GM23338 (cell line): ENCODE data around the gene INHA. TPM values are rescaled to one million over a fixed set of nuclear protein-coding genes. Genes with fewer than 3 reads are reported as not detected.

Experiments
- ATAC-seq: fragments of 200-7000 bp; cut with Tn5 transposase; 3 replicates; pipeline ENCODE4 v1.9.1; 2020
- DNase-seq: peaks from one replicate; pipeline ENCODE4 v3.0.0-alpha.2; 2015; ENCODE audit warnings: low spot score
- H2AFZ ChIP-seq: fragments of 200-600 bp; sonication (generic); 2 replicates; pipeline ENCODE4 v1.8.0; 2016; ENCODE audit warnings: antibody characterized with exemption, mild to moderate bottlenecking, moderate library complexity
- H3F3A ChIP-seq: fragments of 200-600 bp; sonication (generic); replicated peaks from 2 replicates; pipeline ENCODE4 v1.8.0; 2017; ENCODE audit warnings: antibody characterized with exemption, mixed run types, low read depth
- H3K27ac ChIP-seq: fragments of 200-600 bp; sonication (generic); 2 replicates; pipeline ENCODE4 v1.6.1; 2016; ENCODE audit warnings: low read depth
- H3K27me3 ChIP-seq: fragments of 200-600 bp; sonication (generic); 2 replicates; pipeline ENCODE4 v1.8.0; 2016; ENCODE audit warnings: mild to moderate bottlenecking, mixed run types, moderate library complexity; ENCODE audit not compliant: insufficient read depth
- H3K36me3 ChIP-seq: fragments of 200-600 bp; sonication (generic); 2 replicates; pipeline ENCODE4 v1.8.0; 2016; ENCODE audit warnings: mild to moderate bottlenecking; ENCODE audit not compliant: insufficient read depth
- H3K4me1 ChIP-seq: fragments of 200-600 bp; sonication (generic); 2 replicates; pipeline ENCODE4 v1.8.0; 2016; ENCODE audit warnings: mild to moderate bottlenecking, moderate library complexity; ENCODE audit not compliant: insufficient read depth
- H3K4me2 ChIP-seq: fragments of 200-600 bp; sonication (generic); 2 replicates; pipeline ENCODE4 v1.7.1; 2017; ENCODE audit warnings: mixed run types
- H3K4me3 ChIP-seq: fragments of 200-600 bp; sonication (generic); 2 replicates; pipeline ENCODE4 v1.6.1; 2016; ENCODE audit warnings: mixed run types
- H3K79me2 ChIP-seq: fragments of 200-600 bp; sonication (generic); replicated peaks from 2 replicates; pipeline ENCODE4 v1.8.0; 2017; ENCODE audit warnings: mild to moderate bottlenecking; ENCODE audit not compliant: insufficient read depth
- H3K9me2 ChIP-seq: fragments of 200-600 bp; sonication (generic); 2 replicates; pipeline ENCODE4 v1.8.0; 2017; ENCODE audit not compliant: insufficient read depth
- H4K20me1 ChIP-seq: fragments of 200-600 bp; sonication (generic); replicated peaks from 2 replicates; pipeline ENCODE4 v1.8.0; 2017; ENCODE audit warnings: mild to moderate bottlenecking; ENCODE audit not compliant: insufficient read depth
- H3K27ac Mint-ChIP-seq: 2 replicates; pipeline ENCODE4 v1.8.0; 2020; ENCODE audit warnings: inconsistent platforms, mild to moderate bottlenecking, moderate library complexity, mixed read lengths
- H3K27me3 Mint-ChIP-seq: 3 replicates; pipeline ENCODE4 v1.8.0; 2022; ENCODE audit warnings: low read depth, mild to moderate bottlenecking, moderate library complexity, mixed read lengths, inconsistent platforms; ENCODE audit not compliant: insufficient read depth, poor library complexity
- H3K36me3 Mint-ChIP-seq: 3 replicates; pipeline ENCODE4 v1.8.0; 2021; ENCODE audit warnings: low read depth, mild to moderate bottlenecking, inconsistent platforms, moderate library complexity, mixed read lengths
- H3K4me1 Mint-ChIP-seq: 3 replicates; pipeline ENCODE4 v1.8.0; 2020; ENCODE audit warnings: mild to moderate bottlenecking, inconsistent platforms, mixed read lengths
- H3K4me3 Mint-ChIP-seq: 3 replicates; pipeline ENCODE4 v1.8.0; 2021; ENCODE audit warnings: moderate library complexity, mild to moderate bottlenecking, inconsistent platforms, mixed read lengths
- H3K9me3 Mint-ChIP-seq: 3 replicates; pipeline ENCODE4 v1.8.0; 2020; ENCODE audit warnings: moderate library complexity, mild to moderate bottlenecking, inconsistent platforms, mixed read lengths
- CREB1 ChIP-seq: fragments of 250-450 bp; sonication (Bioruptor Pico); IDR thresholded peaks from 2 replicates; pipeline ENCODE4 v1.5.0; 2020; ENCODE audit warnings: low read depth, mild to moderate bottlenecking, moderate library complexity
- EZH2 ChIP-seq: fragments of 200-600 bp; sonication (generic); IDR thresholded peaks from one replicate; pipeline ENCODE4 v1.8.0; 2017; ENCODE audit warnings: antibody characterized with exemption, mild to moderate bottlenecking, low read depth; ENCODE audit not compliant: unreplicated experiment
- EZH2phosphoT487 ChIP-seq: fragments of 200-600 bp; sonication (generic); IDR thresholded peaks from one replicate; pipeline ENCODE4 v1.8.1; 2018; ENCODE audit warnings: antibody characterized with exemption; ENCODE audit not compliant: unreplicated experiment
- NANOG ChIP-seq: IDR thresholded peaks from 2 replicates; pipeline ENCODE4 v1.6.1; 2016; ENCODE audit warnings: antibody characterized with exemption, borderline replicate concordance
- POLR2AphosphoS5 ChIP-seq: IDR thresholded peaks from 2 replicates; pipeline ENCODE4 v1.6.1; 2016; ENCODE audit warnings: antibody characterized with exemption, low read depth
- REST ChIP-seq: IDR thresholded peaks from one replicate; pipeline ENCODE4 v1.6.1; 2018; ENCODE audit warnings: antibody characterized with exemption; ENCODE audit not compliant: unreplicated experiment
- STAT1 ChIP-seq: IDR thresholded peaks from one replicate; pipeline ENCODE4 v1.6.1; 2016; ENCODE audit warnings: antibody characterized with exemption; ENCODE audit not compliant: unreplicated experiment
- ZNF114 ChIP-seq: fragments of 250-450 bp; sonication (Bioruptor Pico); IDR thresholded peaks from 2 replicates; pipeline ENCODE4 v1.5.0; 2020; ENCODE audit warnings: mild to moderate bottlenecking, moderate library complexity
- ZNF331 ChIP-seq: fragments of 250-450 bp; sonication (Bioruptor Pico); IDR thresholded peaks from 2 replicates; pipeline ENCODE4 v1.5.0; 2020; ENCODE audit warnings: low read depth, mild to moderate bottlenecking, moderate library complexity
- microRNA-seq: library from miRNA; unstranded; fragments of <30 nt; microRNA quantifications from one replicate; pipeline ENCODE4, GENCODE V29; 2017
- polyA plus RNA-seq: library from polyadenylated mRNA; unstranded; fragments of >200 nt; fragmentation: Nextera tagmentation; extraction: Ambion mirVana; gene quantifications from 2 replicates; pipeline ENCODE4 v1.2.1, GENCODE V29; 2016
- small RNA-seq: library from RNA; depleted of rRNA; stranded (forward); fragments of <200 nt; gene quantifications from one replicate; pipeline ENCODE3, GENCODE V24; 2014; ENCODE audit warnings: low replicate concordance
- total RNA-seq: library from RNA; depleted of rRNA; stranded (reverse); fragments of >200 nt; shearing (Covaris generic); gene quantifications from 2 replicates; pipeline ENCODE4 v1.2.3, GENCODE V29; 2014; rRNA removed

The INHA gene
- total and polyA plus RNA-seq, 2 experiments from 2014 or later, result 1.5 to 1.6 TPM

DNA sequence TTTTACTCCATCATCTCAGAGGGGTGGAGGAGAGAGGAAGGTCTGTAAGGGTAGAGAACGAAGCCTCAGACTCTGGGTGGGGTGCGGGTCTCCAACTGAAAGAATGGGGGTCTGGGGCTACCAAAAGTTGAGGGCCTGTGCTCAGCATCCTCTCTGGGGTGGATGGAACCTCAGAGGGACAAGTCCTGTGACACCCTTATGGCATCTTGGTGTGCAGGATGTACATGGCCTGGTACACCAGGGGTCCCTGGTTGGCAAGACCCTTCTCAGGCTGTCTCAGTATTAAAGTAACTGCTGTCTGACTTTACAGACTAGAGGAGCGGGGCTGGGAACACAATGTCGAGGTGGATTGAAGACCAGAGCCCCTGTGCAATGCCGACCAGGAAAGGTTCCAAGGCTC is 53.1 kb downstream of the INHA start:
- H3F3A ChIP-seq, result 0 out of 2 replicates have a peak, but pooled peaks cover 5% of the 10 kb centered on the region
- no peaks in the 10 kb centered on the region for H3K79me2 ChIP-seq
- Mint-ChIP-seq H3K27me3 (peaks cover 9% of the 10 kb centered on the region), H3K9me3 (no peaks in the 10 kb centered on the region; the same call in 2 of the 3 replicates), H3K4me3 (no peak overlapping the region; the same call in 2 of the 3 replicates), H3K36me3 (no peaks in the 10 kb centered on the region), H3K27ac (no peak overlapping the region), H3K4me1 (peaks cover 6% of the 10 kb centered on the region; the same call in 1 of the 3 replicates)
- peaks cover 6% of the 10 kb centered on the region; the same call in 1 of the 2 replicates for H3K27me3 ChIP-seq
- H3K36me3 ChIP-seq, result no peaks in the 10 kb centered on the region
- H2AFZ ChIP-seq, result no peak overlapping the region
- ATAC-seq, result no peak
- no peaks in the 10 kb centered on the region for H3K9me2 ChIP-seq
- no peak overlapping the region for H3K4me3 ChIP-seq
- no peak overlapping the region for H3K4me2 ChIP-seq
- DNase-seq, result no peak
- peaks cover 4% of the 10 kb centered on the region for H3K4me1 ChIP-seq
- no peaks in the 10 kb centered on the region; the same call in 1 of the 2 replicates for H4K20me1 ChIP-seq
- TF ChIP-seq REST (no peak), EZH2 (no peak), NANOG (no peak), ZNF114 (CRISPR knock-in tag) (no peak), CREB1 (CRISPR knock-in tag) (no peak), ZNF331 (CRISPR knock-in tag) (no peak), STAT1 (no peak), EZH2phosphoT487 (no peak), POLR2AphosphoS5 (no peak)
- H3K27ac ChIP-seq, result no peak overlapping the region

Small RNA genes within 50 kb of the gene (microRNA-seq; reads per million reads assigned to microRNA genes)
- gene MIR3132, result 0.89 reads per million

Small RNA genes within 50 kb of the gene (small RNA-seq; reads per million reads assigned to genes)
- not detected for gene MIR3132
- not detected for gene RN7SKP213

Other genes with a start within 250 kb of the INHA start
- gene RESP18, start 239.6 kb upstream of the INHA start, total RNA-seq, result not detected in 2 replicates
- not detected in 2 replicates for gene RESP18, start 239.6 kb upstream of the INHA start, polyA plus RNA-seq
- 58.8 and 67.9 TPM in 2 replicates for gene DNPEP, start 184.4 kb upstream of the INHA start, total RNA-seq
- 44.9 and 49.2 TPM in 2 replicates for gene DNPEP, start 184.4 kb upstream of the INHA start, polyA plus RNA-seq
- gene DES, start 153.9 kb upstream of the INHA start, total RNA-seq, result 2.0 and 6.1 TPM in 2 replicates
- 1.0 and 1.3 TPM in 2 replicates for gene DES, start 153.9 kb upstream of the INHA start, polyA plus RNA-seq
- 32.4 and 32.6 TPM in 2 replicates for gene SPEG, start 137.5 kb upstream of the INHA start, total RNA-seq
- gene SPEG, start 137.5 kb upstream of the INHA start, polyA plus RNA-seq, result 12.6 and 12.9 TPM in 2 replicates
- gene GMPPA, start 73.4 kb upstream of the INHA start, total RNA-seq, result 33.8 and 37.3 TPM in 2 replicates
- 25.2 and 27.0 TPM in 2 replicates for gene GMPPA, start 73.4 kb upstream of the INHA start, polyA plus RNA-seq
- gene ASIC4, start 57.8 kb upstream of the INHA start, total RNA-seq, result 3.6 TPM in 1 of 2 replicates, not detected in the other
- gene ASIC4, start 57.8 kb upstream of the INHA start, polyA plus RNA-seq, result 0.13 and 0.40 TPM in 2 replicates
- 232 and 252 TPM in 2 replicates for gene CHPF, start 28.5 kb upstream of the INHA start, total RNA-seq
- gene CHPF, start 28.5 kb upstream of the INHA start, polyA plus RNA-seq, result 34.4 and 36.5 TPM in 2 replicates
- 13.7 and 25.6 TPM in 2 replicates for gene TMEM198, start 28.3 kb upstream of the INHA start, total RNA-seq
- 5.6 TPM in 2 replicates for gene TMEM198, start 28.3 kb upstream of the INHA start, polyA plus RNA-seq
- 164 and 207 TPM in 2 replicates for gene OBSL1, start 771 bp upstream of the INHA start, total RNA-seq
- 94.9 and 102 TPM in 2 replicates for gene OBSL1, start 771 bp upstream of the INHA start, polyA plus RNA-seq
- gene STK11IP, start 25.5 kb downstream of the INHA start, total RNA-seq, result 28.1 and 29.3 TPM in 2 replicates
- gene STK11IP, start 25.5 kb downstream of the INHA start, polyA plus RNA-seq, result 14.2 and 16.6 TPM in 2 replicates
- 5.6 and 6.8 TPM in 2 replicates for gene SLC4A3, start 55.3 kb downstream of the INHA start, total RNA-seq
- gene SLC4A3, start 55.3 kb downstream of the INHA start, polyA plus RNA-seq, result 3.6 and 3.9 TPM in 2 replicates